ENCODE results near the gene ASGR1. TPM values are rescaled to one million over a fixed set of nuclear protein-coding genes. Genes with fewer than 3 reads are reported as not detected.
"Not testable (repeated sequence)": the region's sequence is repeated elsewhere in the genome, so short reads cannot be mapped to it uniquely, and the experiment has no call there.

The ASGR1 gene
- total RNA-seq, 1 donor from 2014 or later = 5.4 TPM

DNA sequence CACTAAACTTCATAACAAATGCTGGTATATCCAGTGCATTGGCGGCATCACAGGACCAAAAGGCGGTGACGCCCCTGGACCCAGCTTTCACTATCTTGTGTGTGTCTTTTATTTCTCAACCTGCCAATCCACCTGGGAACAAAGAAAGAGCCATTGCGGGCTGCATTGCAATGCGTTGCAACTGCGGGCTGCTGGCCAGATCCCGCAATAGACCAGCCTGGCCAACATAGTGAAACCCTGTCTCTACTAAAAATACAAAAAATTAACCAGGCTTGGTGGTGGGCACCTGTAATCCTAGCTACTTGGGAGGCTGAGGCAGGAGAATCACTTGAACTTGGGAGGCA is 9.6 kb downstream of the ASGR1 start:
- not testable (repeated sequence) for DNase-seq (ENCODE audit: extremely low read depth, low read depth, low spot score)

DNA sequence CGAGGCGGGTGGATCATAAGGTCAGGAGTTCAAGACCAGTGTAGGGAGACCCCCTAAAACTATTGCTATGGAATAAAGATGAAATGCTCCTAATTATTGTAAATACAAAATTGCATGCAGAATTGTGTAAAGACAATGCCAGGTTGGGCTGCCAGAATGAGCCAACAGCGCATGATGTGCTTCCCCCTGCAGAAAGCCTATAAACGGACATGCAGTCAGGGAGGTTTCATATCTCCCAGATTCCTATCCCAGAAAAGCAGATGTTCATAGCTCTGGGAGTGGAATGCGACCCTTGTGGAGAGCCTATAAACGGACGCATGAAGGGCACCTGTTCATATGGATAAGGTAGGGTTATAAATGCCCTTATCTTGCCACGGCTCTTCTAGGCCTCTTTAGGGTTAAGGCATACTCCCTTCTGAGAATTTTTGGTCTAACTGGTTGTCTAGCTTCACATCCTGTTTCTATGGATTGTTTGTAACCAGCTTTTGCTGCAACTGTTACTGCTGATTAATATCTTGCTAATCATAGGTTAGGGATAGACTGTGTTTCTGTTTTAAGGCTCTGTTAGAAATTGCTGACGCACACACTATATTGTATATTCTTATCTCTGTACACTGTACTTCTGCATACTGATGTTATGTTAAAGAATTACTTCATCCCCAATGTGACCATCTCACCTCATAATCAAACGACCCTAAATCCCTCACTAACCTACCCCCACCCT is 10.2 kb downstream of the ASGR1 start:
- DNase-seq (ENCODE audit: extremely low read depth, low read depth, low spot score) = not testable (repeated sequence)

DNA sequence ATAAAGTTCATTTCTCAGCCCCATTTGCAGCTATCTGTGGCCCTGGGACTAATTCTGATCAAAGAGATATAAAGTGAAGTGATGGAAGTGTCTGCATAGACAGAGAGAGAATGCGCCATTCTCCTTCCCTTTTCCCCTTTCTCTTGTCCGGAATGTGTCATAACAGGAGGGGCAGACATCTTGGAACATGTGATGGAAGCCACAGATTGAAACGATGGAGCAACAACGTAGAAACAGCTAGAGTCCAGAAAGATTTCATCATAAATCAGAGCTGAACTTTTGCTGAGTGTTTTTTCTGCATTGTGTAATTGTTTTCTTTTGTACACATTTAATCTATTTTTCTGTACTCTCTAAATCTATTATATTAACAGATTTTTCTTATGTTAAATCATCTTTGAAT is 11.3 kb downstream of the ASGR1 start:
- no peak for DNase-seq (ENCODE audit: extremely low read depth, low read depth, low spot score)

DNA sequence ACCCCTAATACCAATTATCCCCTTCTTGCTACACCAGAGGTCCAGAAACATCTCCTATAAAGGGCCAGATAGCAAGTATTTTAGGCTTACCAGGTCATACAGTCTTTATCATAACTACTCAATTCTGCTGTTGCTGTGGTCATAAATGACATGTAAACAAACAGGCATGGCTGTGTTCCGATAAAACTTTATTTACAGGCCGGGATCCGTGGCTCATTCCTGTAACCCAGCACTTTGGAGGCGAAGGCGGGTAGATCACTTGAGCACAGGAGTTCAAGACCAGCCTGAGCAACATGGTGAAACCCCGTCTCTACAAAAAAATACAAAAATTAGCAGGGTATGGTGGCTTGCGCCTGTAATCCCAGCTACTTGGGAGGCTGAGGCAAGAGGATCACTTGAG is 12.3 kb downstream of the ASGR1 start:
- DNase-seq (ENCODE audit: extremely low read depth, low read depth, low spot score) = no peak

DNA sequence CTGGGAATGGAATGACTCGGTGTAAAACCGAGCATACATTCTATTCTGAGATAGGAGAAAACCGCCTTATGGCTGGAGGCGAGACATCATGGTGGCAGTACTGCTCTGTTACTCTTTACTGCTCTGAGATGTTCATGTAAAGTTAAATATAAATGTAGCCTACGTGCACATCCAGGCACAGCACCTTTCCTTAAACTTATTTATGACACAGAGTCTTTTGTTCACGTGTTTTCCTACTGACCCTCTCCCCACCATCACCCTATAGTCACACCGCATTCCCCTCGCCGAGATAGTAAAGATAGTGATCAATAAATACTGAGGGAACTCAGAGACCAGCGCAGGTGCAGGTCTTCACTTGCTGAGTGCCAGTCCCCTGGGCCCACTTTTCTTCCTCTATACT is 19.6 kb downstream of the ASGR1 start:
- not testable (repeated sequence) for DNase-seq (ENCODE audit: extremely low read depth, low read depth, low spot score)

DNA sequence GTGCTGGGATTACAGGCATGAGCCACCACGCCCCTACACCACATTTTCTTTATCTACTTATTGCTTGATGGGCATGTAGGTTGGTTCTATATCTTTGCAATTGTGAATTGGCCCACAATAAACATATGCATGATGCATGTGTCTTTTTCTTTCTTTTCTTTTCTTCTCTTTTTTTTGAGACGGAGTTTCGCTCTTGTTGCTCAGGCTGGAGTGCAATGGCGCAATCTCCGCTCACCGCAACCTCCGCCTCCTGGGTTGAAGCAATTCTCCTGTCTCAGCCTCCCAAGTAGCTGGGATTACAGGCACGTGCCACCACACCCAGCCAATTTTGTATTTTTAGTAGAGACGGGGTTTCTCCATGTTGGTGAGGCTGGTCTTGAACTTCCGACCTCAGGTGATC is 20.7 kb downstream of the ASGR1 start:
- DNase-seq (ENCODE audit: extremely low read depth, low read depth, low spot score) = not testable (repeated sequence)

DNA sequence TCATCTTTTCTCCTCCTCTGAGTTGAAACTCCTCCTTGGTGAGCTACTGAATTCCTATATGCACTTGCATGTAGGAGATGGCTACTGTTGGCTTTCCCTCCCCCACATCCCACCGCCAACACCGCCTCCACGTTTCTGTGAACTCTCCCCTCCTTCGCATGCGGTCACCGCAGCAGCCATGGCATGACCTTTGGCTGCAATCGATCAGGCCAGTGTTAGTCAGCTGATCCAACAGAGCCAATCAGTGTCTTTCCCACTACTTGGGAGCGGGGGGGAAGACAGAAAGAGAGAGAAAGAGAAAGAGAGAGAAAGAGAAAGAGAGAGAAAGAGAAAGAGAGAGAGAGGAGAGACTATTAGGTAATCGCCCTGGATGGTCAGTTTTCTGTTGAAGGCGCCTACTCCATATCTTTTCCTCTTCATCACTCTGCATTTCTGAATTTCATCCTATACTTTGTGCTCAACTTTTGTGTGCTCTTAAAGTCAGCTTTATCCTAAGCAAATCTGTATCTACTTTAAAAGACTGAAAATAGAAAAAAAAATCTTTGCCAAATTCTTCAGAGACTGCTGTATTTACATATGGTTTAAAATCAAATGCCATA is 22.7 kb downstream of the ASGR1 start:
- no peak for DNase-seq (ENCODE audit: extremely low read depth, low read depth, low spot score)

DNA sequence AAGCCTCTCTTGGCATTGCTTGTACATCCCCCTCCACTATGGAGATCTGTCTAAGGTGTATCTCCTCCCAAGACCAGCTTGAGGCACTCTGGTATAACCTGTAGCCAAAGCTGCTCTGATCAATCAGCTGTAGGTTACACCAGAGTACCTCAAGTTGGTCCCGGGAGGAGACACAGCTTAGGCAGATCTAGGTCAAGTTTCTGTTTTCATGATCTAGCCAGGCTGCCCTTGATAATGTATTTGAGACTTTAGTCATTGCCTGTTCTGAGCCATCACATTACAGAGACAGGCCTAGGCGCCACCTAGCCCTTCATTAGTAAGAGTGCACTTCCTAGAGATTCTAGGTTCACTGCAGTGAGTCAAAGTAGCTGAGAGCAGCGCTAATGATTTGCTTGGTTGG is 31.4 kb downstream of the ASGR1 start:
- no peak for DNase-seq (ENCODE audit: extremely low read depth, low read depth, low spot score)

DNA sequence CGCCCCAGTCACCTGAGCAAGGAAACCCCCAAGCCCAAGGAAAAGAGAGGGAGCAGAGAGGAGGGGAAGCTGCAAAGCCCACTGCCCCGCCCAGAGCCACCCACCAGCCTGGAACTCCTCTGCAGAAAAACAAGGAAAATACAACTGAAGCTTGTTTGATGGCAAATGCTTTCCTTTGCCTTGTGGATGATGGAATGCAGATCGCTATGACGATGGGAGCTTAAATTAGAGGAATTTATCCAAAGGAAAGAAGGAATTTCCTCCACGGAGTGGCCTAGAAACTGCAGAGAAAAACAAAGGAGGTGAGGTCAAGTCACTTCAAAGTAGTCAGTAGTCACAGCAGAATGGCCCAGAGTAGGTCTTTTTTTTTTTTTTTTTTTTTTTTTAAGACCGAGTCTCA is 33.1 kb downstream of the ASGR1 start:
- no peak for DNase-seq (ENCODE audit: extremely low read depth, low read depth, low spot score)

DNA sequence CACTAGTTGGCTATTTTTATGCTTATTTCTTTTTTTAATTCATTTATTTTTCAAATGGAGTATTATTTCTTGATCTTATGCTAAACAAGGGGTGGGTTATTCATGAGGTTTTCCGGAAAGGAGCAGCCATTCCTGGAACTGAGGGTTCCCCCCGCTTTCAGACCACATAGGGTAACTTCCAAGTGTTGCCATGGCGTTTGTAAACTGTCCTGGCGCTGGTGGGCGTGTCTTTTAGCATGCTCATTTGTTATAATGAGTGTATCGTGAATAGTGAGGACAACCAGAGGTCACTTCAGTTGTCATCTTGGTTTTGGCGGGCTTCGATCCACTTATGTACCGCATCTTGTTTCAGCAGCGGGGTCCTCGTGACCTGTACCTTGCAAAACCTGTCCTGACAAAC is 35.0 kb downstream of the ASGR1 start:
- no peak for DNase-seq (ENCODE audit: extremely low read depth, low read depth, low spot score)

DNA sequence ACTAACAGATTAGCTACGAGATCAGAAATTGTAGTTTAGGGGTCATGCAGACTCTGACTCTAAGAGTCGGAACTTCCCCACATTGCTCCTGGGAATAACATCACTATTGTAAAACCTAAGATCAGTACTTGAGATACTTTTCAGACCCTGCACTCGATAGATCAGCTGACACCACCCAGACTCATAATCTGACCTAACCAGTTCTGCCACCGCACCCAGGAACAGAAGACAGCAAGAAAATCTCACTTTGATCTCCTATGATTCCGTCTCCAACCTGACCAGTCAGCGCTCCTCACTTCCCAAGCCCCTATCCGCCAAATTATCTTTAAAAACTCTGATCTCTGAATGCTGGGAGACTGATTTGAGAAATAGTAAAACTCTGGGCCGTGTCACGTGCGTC is 37.3 kb downstream of the ASGR1 start:
- no peak for DNase-seq (ENCODE audit: extremely low read depth, low read depth, low spot score)

DNA sequence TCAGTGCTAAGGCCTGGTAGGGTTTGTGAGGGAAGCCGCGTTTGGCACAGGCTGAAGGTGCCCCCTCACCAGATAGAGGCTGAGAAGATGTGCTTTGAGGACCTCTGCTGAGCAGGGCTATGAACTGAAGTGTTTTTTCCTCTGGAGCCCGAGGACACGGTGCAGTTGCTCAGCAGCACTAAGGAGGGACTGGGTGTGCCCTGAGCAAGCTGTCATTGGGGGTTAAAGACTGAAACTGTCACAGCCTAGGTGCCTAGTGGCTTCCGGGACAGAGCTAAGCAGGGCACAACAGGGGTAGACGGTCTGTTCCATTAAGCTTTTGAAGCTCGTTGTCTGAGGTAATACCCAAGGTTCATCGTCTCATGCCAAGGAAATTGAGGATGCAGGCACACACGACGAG is 39.8 kb downstream of the ASGR1 start:
- no peak for DNase-seq (ENCODE audit: extremely low read depth, low read depth, low spot score)

DNA sequence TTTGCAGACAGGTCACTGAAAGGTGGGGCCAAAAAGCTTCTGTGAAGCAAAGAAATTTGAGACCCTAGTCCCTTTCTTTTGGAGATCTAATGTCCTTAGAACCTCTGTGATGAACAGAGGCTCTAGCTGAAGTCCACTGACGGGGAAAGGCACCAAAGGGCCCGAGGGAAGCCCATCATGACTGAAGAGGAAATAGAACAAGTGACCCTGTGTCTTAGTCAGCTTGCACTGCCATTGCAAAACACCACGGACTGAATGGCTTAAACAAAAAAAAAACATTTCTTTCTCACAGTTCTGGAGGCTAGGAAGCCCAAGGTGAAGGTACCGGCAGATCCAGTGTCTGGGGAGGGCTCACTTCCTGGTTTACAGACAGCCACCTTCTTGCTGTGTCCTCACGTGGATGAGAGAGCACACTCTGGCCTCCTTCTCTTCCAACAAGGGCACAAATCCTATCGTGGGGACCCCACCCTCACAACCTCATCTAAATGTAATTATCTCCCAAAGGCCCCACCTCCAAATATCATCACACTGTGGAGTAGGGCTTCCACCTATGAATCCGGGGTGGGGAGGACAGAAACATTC is 40.3 kb downstream of the ASGR1 start:
- no peak for DNase-seq (ENCODE audit: extremely low read depth, low read depth, low spot score)

DNA sequence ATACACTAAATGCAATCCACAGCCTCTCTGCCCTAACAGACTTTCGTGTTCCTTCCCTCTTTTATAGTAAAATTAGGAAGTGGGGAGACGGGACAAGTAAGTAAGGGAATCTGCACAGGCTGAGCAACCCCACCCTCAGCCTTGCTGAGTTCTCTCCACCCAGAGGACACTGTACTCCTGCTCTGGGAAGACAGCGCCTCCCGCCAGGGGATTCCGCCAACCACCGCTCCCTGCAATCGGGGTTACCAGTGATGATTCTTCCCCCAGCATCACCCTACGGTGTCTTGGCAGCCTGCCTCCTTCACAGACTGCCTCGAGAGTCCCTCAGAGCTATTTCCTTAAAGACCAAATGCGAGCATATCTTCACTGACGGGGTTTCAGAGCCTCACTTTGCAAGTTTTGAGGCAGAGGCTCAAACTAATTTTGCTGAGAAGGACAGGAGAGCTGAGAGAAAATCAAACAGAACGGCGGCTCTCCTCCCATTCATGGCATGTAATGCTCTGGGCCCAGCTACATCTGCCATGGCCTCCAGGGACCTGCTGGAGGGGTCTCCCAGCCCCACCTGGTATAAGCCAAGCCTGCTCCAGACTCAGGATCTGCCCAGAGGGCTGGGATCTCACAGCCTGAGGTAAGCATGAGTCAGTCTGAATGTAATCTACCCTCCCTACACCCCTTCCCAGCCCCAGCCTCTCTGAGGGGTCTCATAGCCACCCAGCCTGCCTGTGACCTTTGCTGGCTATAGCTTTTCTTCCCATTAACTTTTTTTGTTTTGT is 41.8 kb downstream of the ASGR1 start:
- no peak for DNase-seq (ENCODE audit: extremely low read depth, low read depth, low spot score)

DNA sequence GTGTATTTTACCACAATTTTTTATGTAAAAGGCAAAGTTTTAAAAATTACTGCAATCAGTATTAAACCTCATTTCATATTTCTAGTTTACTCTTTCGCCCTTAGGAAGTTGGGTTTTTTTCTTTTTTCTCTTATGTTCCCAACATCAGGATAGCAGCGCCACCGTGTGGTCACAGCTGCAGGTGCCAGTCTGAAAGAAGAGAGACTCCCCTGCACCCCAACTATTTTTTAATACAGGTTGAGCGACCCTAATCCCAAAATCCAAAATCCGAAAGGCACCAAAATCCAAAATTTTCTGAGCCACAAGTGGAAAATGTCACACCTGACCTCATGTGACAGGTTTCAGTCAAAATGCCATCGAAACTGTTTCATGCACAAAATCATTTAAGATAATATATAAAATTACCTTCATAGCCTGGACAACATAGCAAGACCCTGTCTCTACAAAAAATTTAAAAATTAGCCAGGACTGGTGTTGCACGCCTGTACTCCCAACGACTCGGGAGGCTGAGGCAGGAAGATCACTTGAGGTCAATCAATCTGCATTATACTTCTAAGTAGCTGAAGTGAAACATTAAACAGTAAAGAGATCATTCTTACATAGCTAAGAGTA is 42.8 kb downstream of the ASGR1 start:
- no peak for DNase-seq (ENCODE audit: extremely low read depth, low read depth, low spot score)

DNA sequence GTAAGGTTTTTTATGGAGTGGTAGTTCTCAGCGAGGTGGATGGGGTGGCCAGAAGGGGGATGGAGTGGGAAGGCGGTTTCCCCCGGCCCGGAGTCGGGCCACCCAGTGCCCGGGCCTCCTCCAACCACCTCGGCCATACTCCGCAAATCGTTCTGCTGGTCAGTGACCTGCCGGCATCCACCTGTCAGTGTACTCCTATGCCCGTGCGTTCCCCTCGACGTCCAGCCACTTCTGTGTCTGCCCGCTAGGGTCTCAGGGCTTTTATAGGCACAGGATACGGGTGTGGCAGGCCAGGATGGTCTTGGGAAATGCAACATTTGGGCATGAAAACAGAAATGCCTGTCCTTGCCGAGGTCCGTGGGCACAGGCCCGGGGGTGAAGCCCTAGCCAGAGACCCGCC is 45.3 kb downstream of the ASGR1 start:
- DNase-seq (ENCODE audit: extremely low read depth, low read depth, low spot score) = no peak

DNA sequence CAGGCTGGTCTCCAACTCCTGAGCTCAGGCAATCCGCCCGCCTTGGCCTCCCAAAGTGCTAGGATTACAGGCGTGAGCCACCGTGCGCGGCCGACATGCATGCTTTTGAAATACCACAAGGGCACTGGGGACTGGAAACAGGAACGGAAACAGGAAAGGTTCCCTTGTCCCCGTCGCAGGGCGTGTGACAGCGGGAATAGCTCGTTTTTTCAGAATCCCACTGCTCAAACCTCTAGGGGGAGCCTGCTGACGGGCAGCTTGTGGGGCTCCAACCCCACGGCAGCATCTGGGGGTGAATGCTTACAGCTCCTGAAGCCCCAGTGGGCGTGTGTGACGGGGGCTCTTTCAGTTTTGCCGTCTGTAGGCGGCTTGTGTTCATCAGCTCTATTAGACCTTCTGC is 45.7 kb downstream of the ASGR1 start:
- DNase-seq (ENCODE audit: extremely low read depth, low read depth, low spot score) = no peak

DNA sequence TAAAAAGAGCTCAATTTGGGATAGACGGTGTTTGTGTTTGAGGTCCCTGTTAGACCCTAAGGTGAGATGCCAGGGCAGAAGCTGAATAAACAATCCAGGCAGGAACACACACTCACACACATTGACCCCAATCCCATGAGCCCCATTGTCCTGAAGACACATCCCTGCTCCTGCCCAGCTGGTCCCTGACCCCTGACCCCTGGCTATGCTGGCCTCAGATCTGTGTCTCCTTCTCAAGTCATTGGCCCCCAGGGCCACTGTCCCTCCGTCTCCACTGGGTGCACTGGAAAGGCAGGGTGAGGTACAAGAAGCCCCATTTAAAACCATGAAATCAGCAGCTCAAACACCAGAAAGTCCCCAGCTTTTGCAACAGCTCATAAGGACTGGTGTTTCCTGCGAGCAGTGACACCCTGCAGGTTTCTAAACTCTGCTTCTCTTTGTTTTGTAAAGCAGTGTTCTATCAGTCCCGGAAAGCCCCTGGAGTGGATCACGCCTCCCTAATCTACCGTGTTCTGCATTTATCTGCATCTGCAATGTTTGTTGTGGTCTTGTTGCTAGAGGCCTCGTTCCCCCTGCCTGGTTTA is 46.6 kb downstream of the ASGR1 start:
- no peak for DNase-seq (ENCODE audit: extremely low read depth, low read depth, low spot score)

DNA sequence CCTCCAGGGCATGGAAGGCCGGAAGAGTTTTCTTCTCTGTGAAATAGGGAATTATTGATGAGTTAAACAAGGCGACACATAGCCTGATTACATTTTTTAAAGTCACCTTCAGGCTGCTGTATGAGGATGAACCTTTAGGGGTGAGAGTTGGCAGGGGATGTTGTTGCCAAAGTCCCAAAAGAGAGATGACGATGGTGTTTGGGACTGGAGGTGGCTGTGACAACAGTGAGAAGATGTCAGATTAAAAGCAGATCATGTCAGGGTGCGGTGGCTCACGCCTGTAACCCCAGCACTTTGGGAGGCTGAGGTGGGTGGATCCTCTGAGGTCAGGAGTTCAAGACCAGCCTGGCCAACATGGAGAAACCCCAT is 47.8 kb downstream of the ASGR1 start:
- DNase-seq (ENCODE audit: extremely low read depth, low read depth, low spot score) = no peak

DNA sequence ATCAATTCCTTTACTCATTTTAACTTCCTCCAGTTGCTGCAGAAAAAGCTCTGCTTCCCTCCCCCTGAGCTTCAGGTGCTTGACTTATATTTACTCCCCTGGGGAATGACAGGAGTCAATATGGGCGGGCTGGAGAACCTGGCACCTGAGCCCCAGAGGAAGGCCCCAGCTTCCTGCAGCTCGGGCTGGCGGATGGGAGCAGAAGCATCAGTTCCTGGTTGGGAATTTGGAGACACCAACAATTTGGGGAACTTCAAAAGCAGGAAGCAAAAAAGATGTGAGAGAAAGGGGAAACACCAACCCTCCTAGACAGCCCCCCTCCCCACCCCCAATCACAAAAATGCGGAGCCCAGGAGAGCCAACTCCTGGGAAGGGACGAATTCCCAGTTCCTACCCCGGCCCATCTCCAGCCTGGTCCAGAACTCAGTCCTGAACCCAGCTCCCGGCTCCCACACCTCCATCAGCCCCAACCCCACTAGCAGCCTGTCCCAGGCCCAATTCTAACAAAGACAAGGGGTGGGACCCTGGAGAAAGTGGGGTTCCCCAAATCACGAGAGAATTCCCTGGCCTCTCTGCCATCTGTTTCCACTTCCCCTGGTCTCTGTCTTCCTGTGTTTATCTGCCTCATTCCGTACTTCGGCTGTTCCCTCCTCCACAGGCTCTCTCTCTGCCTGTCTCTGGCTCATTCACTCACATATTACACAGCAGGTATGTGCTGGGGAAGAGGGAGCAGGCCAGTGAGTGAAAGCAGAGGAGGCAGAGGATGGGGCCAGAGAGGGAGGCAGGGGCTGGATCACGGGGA is 48.3 kb downstream of the ASGR1 start:
- DNase-seq (ENCODE audit: extremely low read depth, low read depth, low spot score) = no peak
